ENCODE measurements around the gene DBH. TPM values are rescaled to one million over a fixed set of nuclear protein-coding genes. Genes with fewer than 3 reads are reported as not detected.

Gene DBH
- polyA plus RNA-seq, 4 donors: 0.13 to 0.30 TPM; not detected in 2

- H3K9me3 ChIP-seq (ENCODE audit: control insufficient read depth in 2 of 2, insufficient read depth in 1 of 2, low read depth in 1 of 2, low read length in 1 of 2): peaks cover 3 to 15% of the 10 kb centered on the region in 2 donors
- H3K27me3 ChIP-seq (ENCODE audit: control insufficient read depth in 3 of 3, insufficient read depth in 3 of 3, low read length in 3 of 3): no peaks in the 10 kb centered on the region
- FAIRE-seq: no peak
- no peak for DNase-seq
- H3K4me1 ChIP-seq (ENCODE audit: control insufficient read depth in 3 of 3, insufficient read depth in 2 of 3, low read depth in 1 of 3, low read length in 2 of 3): no peaks in the 10 kb centered on the region
- 68 to 79% (median 79%) methylated on average over 17 of the region's 17 CpGs for WGBS, 3 donors
- H3K4me3 ChIP-seq (ENCODE audit: low read depth in 1 of 3, low read length in 3 of 3): no peak overlapping the region
- H3K27ac ChIP-seq (ENCODE audit: low read depth in 1 of 3, low read length in 2 of 3): no peak overlapping the region
- no peaks in the 10 kb centered on the region for H3K36me3 ChIP-seq (ENCODE audit: control insufficient read depth in 3 of 3, insufficient read depth in 2 of 3, low read depth in 1 of 3, low read length in 3 of 3)
These were observed 43.3 kb upstream of the DBH start for GRCh38 chr9:133592731-133593409.

GRCh38 chr9:133593587-133594253 lies 42.4 kb upstream of the DBH start:
- no peaks in the 10 kb centered on the region for H3K4me1 ChIP-seq (ENCODE audit: control insufficient read depth in 3 of 3, insufficient read depth in 2 of 3, low read depth in 1 of 3, low read length in 2 of 3)
- no peaks in the 10 kb centered on the region for H3K36me3 ChIP-seq (ENCODE audit: control insufficient read depth in 3 of 3, insufficient read depth in 2 of 3, low read depth in 1 of 3, low read length in 3 of 3)
- H3K27me3 ChIP-seq (ENCODE audit: control insufficient read depth in 3 of 3, insufficient read depth in 3 of 3, low read length in 3 of 3): no peaks in the 10 kb centered on the region
- no peak overlapping the region for H3K4me3 ChIP-seq (ENCODE audit: low read depth in 1 of 3, low read length in 3 of 3)
- DNase-seq: no peak
- no peak for FAIRE-seq
- WGBS, 3 donors: 72 to 77% (median 73%) methylated on average over 15 of the region's 15 CpGs
- H3K9me3 ChIP-seq (ENCODE audit: control insufficient read depth in 2 of 2, insufficient read depth in 1 of 2, low read depth in 1 of 2, low read length in 1 of 2): peaks cover 3 to 24% of the 10 kb centered on the region in 2 donors
- H3K27ac ChIP-seq (ENCODE audit: low read depth in 1 of 3, low read length in 2 of 3): no peak overlapping the region

- H3K27ac ChIP-seq (ENCODE audit: low read depth in 1 of 3, low read length in 2 of 3): no peak overlapping the region
- no peaks in the 10 kb centered on the region for H3K4me1 ChIP-seq (ENCODE audit: control insufficient read depth in 3 of 3, insufficient read depth in 2 of 3, low read depth in 1 of 3, low read length in 2 of 3)
- FAIRE-seq: no peak
- H3K27me3 ChIP-seq (ENCODE audit: control insufficient read depth in 3 of 3, insufficient read depth in 3 of 3, low read length in 3 of 3): no peaks in the 10 kb centered on the region
- no peak for DNase-seq
- no peak overlapping the region for H3K4me3 ChIP-seq (ENCODE audit: low read depth in 1 of 3, low read length in 3 of 3)
- peaks cover 3 to 27% of the 10 kb centered on the region in 2 donors for H3K9me3 ChIP-seq (ENCODE audit: control insufficient read depth in 2 of 2, insufficient read depth in 1 of 2, low read depth in 1 of 2, low read length in 1 of 2)
- 84 to 94% (median 91%) methylated on average over 2 of the region's 2 CpGs for WGBS, 3 donors
- no peaks in the 10 kb centered on the region for H3K36me3 ChIP-seq (ENCODE audit: control insufficient read depth in 3 of 3, insufficient read depth in 2 of 3, low read depth in 1 of 3, low read length in 3 of 3)
These were observed 41.9 kb upstream of the DBH start for GRCh38 chr9:133594310-133594709.

GRCh38 chr9:133595910-133596309 lies 40.3 kb upstream of the DBH start:
- Histone ChIP-seq H3K4me1 (ENCODE audit: control insufficient read depth in 3 of 3, insufficient read depth in 2 of 3, low read depth in 1 of 3, low read length in 2 of 3) (no peaks in the 10 kb centered on the region), H3K9me3 (ENCODE audit: control insufficient read depth in 2 of 2, insufficient read depth in 1 of 2, low read depth in 1 of 2, low read length in 1 of 2) (peaks cover 3 to 27% of the 10 kb centered on the region in 2 donors), H3K27me3 (ENCODE audit: control insufficient read depth in 3 of 3, insufficient read depth in 3 of 3, low read length in 3 of 3) (no peaks in the 10 kb centered on the region), H3K36me3 (ENCODE audit: control insufficient read depth in 3 of 3, insufficient read depth in 2 of 3, low read depth in 1 of 3, low read length in 3 of 3) (no peaks in the 10 kb centered on the region), H3K4me3 (ENCODE audit: low read depth in 1 of 3, low read length in 3 of 3) (no peak overlapping the region), H3K27ac (ENCODE audit: low read depth in 1 of 3, low read length in 2 of 3) (no peak overlapping the region)
- FAIRE-seq: no peak
- no peak for DNase-seq
- 77 to 88% (median 85%) methylated on average over 8 of the region's 8 CpGs for WGBS, 3 donors

GRCh38 chr9:133597316-133597957 lies 38.7 kb upstream of the DBH start:
- DNase-seq: no peak
- no peaks in the 10 kb centered on the region for H3K4me1 ChIP-seq (ENCODE audit: control insufficient read depth in 3 of 3, insufficient read depth in 2 of 3, low read depth in 1 of 3, low read length in 2 of 3)
- peaks cover 3 to 27% of the 10 kb centered on the region in 2 donors for H3K9me3 ChIP-seq (ENCODE audit: control insufficient read depth in 2 of 2, insufficient read depth in 1 of 2, low read depth in 1 of 2, low read length in 1 of 2)
- H3K36me3 ChIP-seq (ENCODE audit: control insufficient read depth in 3 of 3, insufficient read depth in 2 of 3, low read depth in 1 of 3, low read length in 3 of 3): no peaks in the 10 kb centered on the region
- no peak overlapping the region for H3K4me3 ChIP-seq (ENCODE audit: low read depth in 1 of 3, low read length in 3 of 3)
- WGBS, 3 donors: 78 to 79% (median 78%) methylated on average over 7 of the region's 7 CpGs
- H3K27me3 ChIP-seq (ENCODE audit: control insufficient read depth in 3 of 3, insufficient read depth in 3 of 3, low read length in 3 of 3): no peaks in the 10 kb centered on the region
- H3K27ac ChIP-seq (ENCODE audit: low read depth in 1 of 3, low read length in 2 of 3): no peak overlapping the region
- no peak for FAIRE-seq

- no peak for FAIRE-seq
- no peak overlapping the region for H3K27ac ChIP-seq (ENCODE audit: low read depth in 1 of 3, low read length in 2 of 3)
- H3K36me3 ChIP-seq (ENCODE audit: control insufficient read depth in 3 of 3, insufficient read depth in 2 of 3, low read depth in 1 of 3, low read length in 3 of 3): no peaks in the 10 kb centered on the region
- no peak for DNase-seq
- 83 to 86% (median 83%) methylated on average over 7 of the region's 7 CpGs for WGBS, 3 donors
- H3K9me3 ChIP-seq (ENCODE audit: control insufficient read depth in 2 of 2, insufficient read depth in 1 of 2, low read depth in 1 of 2, low read length in 1 of 2): peaks cover 3 to 27% of the 10 kb centered on the region in 2 donors
- H3K4me1 ChIP-seq (ENCODE audit: control insufficient read depth in 3 of 3, insufficient read depth in 2 of 3, low read depth in 1 of 3, low read length in 2 of 3): no peaks in the 10 kb centered on the region
- H3K27me3 ChIP-seq (ENCODE audit: control insufficient read depth in 3 of 3, insufficient read depth in 3 of 3, low read length in 3 of 3): peaks cover 0 to 8% (median 0%) of the 10 kb centered on the region in 3 donors
- H3K4me3 ChIP-seq (ENCODE audit: low read depth in 1 of 3, low read length in 3 of 3): no peak overlapping the region
These were observed 37.2 kb upstream of the DBH start for GRCh38 chr9:133598978-133599377.

- Histone ChIP-seq H3K4me3 (ENCODE audit: low read depth in 1 of 3, low read length in 3 of 3) (no peak overlapping the region), H3K4me1 (ENCODE audit: control insufficient read depth in 3 of 3, insufficient read depth in 2 of 3, low read depth in 1 of 3, low read length in 2 of 3) (no peaks in the 10 kb centered on the region), H3K27me3 (ENCODE audit: control insufficient read depth in 3 of 3, insufficient read depth in 3 of 3, low read length in 3 of 3) (peaks cover 0 to 8% (median 0%) of the 10 kb centered on the region in 3 donors), H3K36me3 (ENCODE audit: control insufficient read depth in 3 of 3, insufficient read depth in 2 of 3, low read depth in 1 of 3, low read length in 3 of 3) (no peaks in the 10 kb centered on the region), H3K9me3 (ENCODE audit: control insufficient read depth in 2 of 2, insufficient read depth in 1 of 2, low read depth in 1 of 2, low read length in 1 of 2) (peaks cover 3 to 27% of the 10 kb centered on the region in 2 donors), H3K27ac (ENCODE audit: low read depth in 1 of 3, low read length in 2 of 3) (no peak overlapping the region)
- DNase-seq (no peak), FAIRE-seq (no peak)
- WGBS, 3 donors: 91 to 95% (median 92%) methylated on average over 6 of the region's 6 CpGs
These were observed 36.5 kb upstream of the DBH start for GRCh38 chr9:133599470-133600173.

GRCh38 chr9:133600739-133601138 lies 35.4 kb upstream of the DBH start:
- Histone ChIP-seq H3K27ac (ENCODE audit: low read depth in 1 of 3, low read length in 2 of 3) (no peak overlapping the region), H3K27me3 (ENCODE audit: control insufficient read depth in 3 of 3, insufficient read depth in 3 of 3, low read length in 3 of 3) (peaks cover 0 to 10% (median 0%) of the 10 kb centered on the region in 3 donors), H3K9me3 (ENCODE audit: control insufficient read depth in 2 of 2, insufficient read depth in 1 of 2, low read depth in 1 of 2, low read length in 1 of 2) (peaks cover 3 to 26% of the 10 kb centered on the region in 2 donors), H3K36me3 (ENCODE audit: control insufficient read depth in 3 of 3, insufficient read depth in 2 of 3, low read depth in 1 of 3, low read length in 3 of 3) (no peaks in the 10 kb centered on the region), H3K4me1 (ENCODE audit: control insufficient read depth in 3 of 3, insufficient read depth in 2 of 3, low read depth in 1 of 3, low read length in 2 of 3) (no peaks in the 10 kb centered on the region), H3K4me3 (ENCODE audit: low read depth in 1 of 3, low read length in 3 of 3) (no peak overlapping the region)
- DNase-seq (no peak), FAIRE-seq (no peak)
- WGBS, 3 donors: 42 to 58% (median 53%) methylated on average over 7 of the region's 7 CpGs

All from small intestine (tissue), 7 donors.